HepG2 (cell line): Measurements from ENCODE around the gene DGKD. TPM values are rescaled to one million over a fixed set of nuclear protein-coding genes. Genes with fewer than 3 reads are reported as not detected.
A peak's percentile ranks its signal among the peaks of the same experiment; 100 is the strongest.

ENCODE experiments used
- EEA1 ChIP-seq: sonication (generic); formaldehyde crosslinking; IDR thresholded peaks from 2 replicates; pipeline ENCODE4 v1.5.1; 2020; ENCODE audit warnings: mild to moderate bottlenecking, missing genetic modification reagents, borderline replicate concordance
- EHMT2 ChIP-seq: fragments of 200-600 bp; sonication (generic); IDR thresholded peaks from 2 replicates; pipeline ENCODE4 v1.7.0; 2017; ENCODE audit warnings: antibody characterized with exemption, low read depth, low read length, borderline replicate concordance
- EP300 ChIP-seq, 3 experiments: sonication (generic) in 1 of 3; formaldehyde crosslinking in 1 of 3; IDR thresholded peaks; 2 replicates each; pipeline versions ENCODE4 v1.5.1 to v1.6.1; 2011 to 2020; ENCODE audit warnings: low read depth in 2 of 3, low read length in 2 of 3, borderline replicate concordance in 1 of 3, improper control_type of control experiment in 1 of 3, mild to moderate bottlenecking in 1 of 3, missing genetic modification reagents in 1 of 3, moderate library complexity in 1 of 3
- MAFG ChIP-seq: sonication (generic); formaldehyde crosslinking; IDR thresholded peaks from 2 replicates; pipeline ENCODE4 v1.5.1; 2020; ENCODE audit warnings: mild to moderate bottlenecking, missing genetic modification reagents
- PRMT3 ChIP-seq: sonication (generic); formaldehyde crosslinking; IDR thresholded peaks from 2 replicates; pipeline ENCODE4 v1.8.1; 2022; ENCODE audit warnings: low read depth, mild to moderate bottlenecking, moderate library complexity, missing genetic modification reagents, borderline replicate concordance
- RARG ChIP-seq: sonication (generic); formaldehyde crosslinking; IDR thresholded peaks from 2 replicates; pipeline ENCODE4 v1.4.0; 2020; ENCODE audit warnings: low read depth, mild to moderate bottlenecking, missing genetic modification reagents
- U2AF2 ChIP-seq: fragments of 200-400 bp; formaldehyde crosslinking; IDR thresholded peaks from 2 replicates; pipeline ENCODE4 v1.6.1; 2017; ENCODE audit warnings: low read depth, mild to moderate bottlenecking, low read length
- ZBTB1 ChIP-seq: sonication (generic); formaldehyde crosslinking; IDR thresholded peaks from 2 replicates; pipeline ENCODE4 v1.4.0; 2020; ENCODE audit warnings: missing genetic modification reagents, borderline replicate concordance
- ZEB1 ChIP-seq: IDR thresholded peaks from 2 replicates; pipeline ENCODE4 v1.6.1; 2012; ENCODE audit warnings: mild to moderate bottlenecking, low read depth, inconsistent platforms; ENCODE audit not compliant: insufficient replicate concordance
- ZNF274 ChIP-seq: sonication (generic); formaldehyde crosslinking; IDR thresholded peaks from 2 replicates; pipeline ENCODE4 v1.5.1; 2020; ENCODE audit warnings: mild to moderate bottlenecking, missing genetic modification reagents
- ZNF350 ChIP-seq: sonication (generic); formaldehyde crosslinking; IDR thresholded peaks from 2 replicates; pipeline ENCODE4 v1.4.0; 2020; ENCODE audit warnings: mild to moderate bottlenecking, low read depth, missing genetic modification reagents, borderline replicate concordance
- ZNF776 ChIP-seq: sonication (generic); formaldehyde crosslinking; IDR thresholded peaks from 2 replicates; pipeline ENCODE4 v1.4.0; 2020; ENCODE audit warnings: mild to moderate bottlenecking, missing genetic modification reagents
- ZNF891 ChIP-seq: sonication (generic); formaldehyde crosslinking; IDR thresholded peaks from 2 replicates; pipeline ENCODE4 v1.5.0; 2020; ENCODE audit warnings: mild to moderate bottlenecking, missing genetic modification reagents
- polyA plus RNA-seq, 8 experiments: library from polyadenylated mRNA; depleted of rRNA in 3 of 8; stranded (reverse) in 7 of 8; unstranded in 1 of 8; fragments of >200 nt; fragmentation: Illumina TruSeq in 4 of 8; extraction: Trizol in 4 of 8; gene quantifications; 2 replicates each; pipeline versions ENCODE4 v1.2.1 to v1.2.3, GENCODE V29; 2011 to 2016; ENCODE audit warnings: low read depth in 4 of 8, missing spikeins in 1 of 8, mixed read lengths in 1 of 8; ENCODE audit not compliant: insufficient read depth in 1 of 8
- total RNA-seq, 5 experiments: library from RNA; depleted of rRNA; stranded (reverse); fragments of >200 nt; fragmentation: Illumina TruSeq; extraction: Trizol; gene quantifications; 2 replicates each; pipeline ENCODE4 v1.2.3, GENCODE V29; 2016; ENCODE audit warnings: low read depth in 1 of 5
- TF ChIP-seq, protein P1 (sequence below): sonication (generic); formaldehyde crosslinking; IDR thresholded peaks from 2 replicates; pipeline ENCODE4 v1.5.0; 2020; ENCODE audit warnings: mild to moderate bottlenecking, missing genetic modification reagents, borderline replicate concordance
- TF ChIP-seq, protein P2 (sequence below): sonication (generic); formaldehyde crosslinking; IDR thresholded peaks from 2 replicates; pipeline ENCODE4 v1.8.1; 2023; ENCODE audit warnings: mild to moderate bottlenecking, moderate library complexity, missing genetic modification reagents

DGKD gene
- total and polyA plus RNA-seq, 2 of the 13 experiments (the other 11 are each of a cell fraction or from before 2014, with no cell fraction given): 24.5 to 33.2 TPM

DNA sequence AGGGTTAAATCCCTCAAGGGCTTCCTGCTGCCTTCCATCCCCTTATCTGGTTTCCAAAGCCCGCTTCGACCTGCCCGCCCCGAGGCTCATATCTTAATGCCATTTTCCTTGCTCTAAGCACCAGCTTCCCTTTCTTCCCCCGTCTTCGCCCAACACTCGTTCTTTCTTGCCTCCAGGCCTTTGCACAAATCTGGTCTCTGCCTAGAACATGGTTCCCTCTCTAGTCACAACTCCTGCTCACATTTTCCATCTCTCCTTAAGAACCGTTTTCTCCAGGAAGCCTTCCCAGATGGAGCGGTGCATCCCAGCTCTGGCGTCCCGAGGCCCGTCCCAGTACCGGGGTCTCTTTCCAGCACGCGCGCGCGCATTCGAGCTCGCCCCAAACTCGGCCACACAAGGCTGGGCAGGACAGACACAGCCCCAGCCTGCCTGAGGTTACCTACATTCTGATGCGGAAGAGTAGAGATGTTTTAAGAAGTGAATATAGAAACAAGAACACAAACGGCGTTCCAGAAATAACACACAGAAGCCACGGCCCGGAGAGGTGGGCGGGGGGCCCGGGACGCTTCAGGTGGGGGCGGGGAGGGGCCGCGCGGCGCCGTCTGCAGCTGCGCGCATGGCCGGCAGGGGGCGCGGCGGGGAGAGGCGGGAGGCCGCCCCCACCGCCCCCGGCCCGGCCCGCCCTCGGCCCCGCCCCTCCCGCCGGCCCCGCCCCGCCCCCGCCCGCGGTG is at the start of gene DGKD (continued):
- TF ChIP-seq, protein P1, sequence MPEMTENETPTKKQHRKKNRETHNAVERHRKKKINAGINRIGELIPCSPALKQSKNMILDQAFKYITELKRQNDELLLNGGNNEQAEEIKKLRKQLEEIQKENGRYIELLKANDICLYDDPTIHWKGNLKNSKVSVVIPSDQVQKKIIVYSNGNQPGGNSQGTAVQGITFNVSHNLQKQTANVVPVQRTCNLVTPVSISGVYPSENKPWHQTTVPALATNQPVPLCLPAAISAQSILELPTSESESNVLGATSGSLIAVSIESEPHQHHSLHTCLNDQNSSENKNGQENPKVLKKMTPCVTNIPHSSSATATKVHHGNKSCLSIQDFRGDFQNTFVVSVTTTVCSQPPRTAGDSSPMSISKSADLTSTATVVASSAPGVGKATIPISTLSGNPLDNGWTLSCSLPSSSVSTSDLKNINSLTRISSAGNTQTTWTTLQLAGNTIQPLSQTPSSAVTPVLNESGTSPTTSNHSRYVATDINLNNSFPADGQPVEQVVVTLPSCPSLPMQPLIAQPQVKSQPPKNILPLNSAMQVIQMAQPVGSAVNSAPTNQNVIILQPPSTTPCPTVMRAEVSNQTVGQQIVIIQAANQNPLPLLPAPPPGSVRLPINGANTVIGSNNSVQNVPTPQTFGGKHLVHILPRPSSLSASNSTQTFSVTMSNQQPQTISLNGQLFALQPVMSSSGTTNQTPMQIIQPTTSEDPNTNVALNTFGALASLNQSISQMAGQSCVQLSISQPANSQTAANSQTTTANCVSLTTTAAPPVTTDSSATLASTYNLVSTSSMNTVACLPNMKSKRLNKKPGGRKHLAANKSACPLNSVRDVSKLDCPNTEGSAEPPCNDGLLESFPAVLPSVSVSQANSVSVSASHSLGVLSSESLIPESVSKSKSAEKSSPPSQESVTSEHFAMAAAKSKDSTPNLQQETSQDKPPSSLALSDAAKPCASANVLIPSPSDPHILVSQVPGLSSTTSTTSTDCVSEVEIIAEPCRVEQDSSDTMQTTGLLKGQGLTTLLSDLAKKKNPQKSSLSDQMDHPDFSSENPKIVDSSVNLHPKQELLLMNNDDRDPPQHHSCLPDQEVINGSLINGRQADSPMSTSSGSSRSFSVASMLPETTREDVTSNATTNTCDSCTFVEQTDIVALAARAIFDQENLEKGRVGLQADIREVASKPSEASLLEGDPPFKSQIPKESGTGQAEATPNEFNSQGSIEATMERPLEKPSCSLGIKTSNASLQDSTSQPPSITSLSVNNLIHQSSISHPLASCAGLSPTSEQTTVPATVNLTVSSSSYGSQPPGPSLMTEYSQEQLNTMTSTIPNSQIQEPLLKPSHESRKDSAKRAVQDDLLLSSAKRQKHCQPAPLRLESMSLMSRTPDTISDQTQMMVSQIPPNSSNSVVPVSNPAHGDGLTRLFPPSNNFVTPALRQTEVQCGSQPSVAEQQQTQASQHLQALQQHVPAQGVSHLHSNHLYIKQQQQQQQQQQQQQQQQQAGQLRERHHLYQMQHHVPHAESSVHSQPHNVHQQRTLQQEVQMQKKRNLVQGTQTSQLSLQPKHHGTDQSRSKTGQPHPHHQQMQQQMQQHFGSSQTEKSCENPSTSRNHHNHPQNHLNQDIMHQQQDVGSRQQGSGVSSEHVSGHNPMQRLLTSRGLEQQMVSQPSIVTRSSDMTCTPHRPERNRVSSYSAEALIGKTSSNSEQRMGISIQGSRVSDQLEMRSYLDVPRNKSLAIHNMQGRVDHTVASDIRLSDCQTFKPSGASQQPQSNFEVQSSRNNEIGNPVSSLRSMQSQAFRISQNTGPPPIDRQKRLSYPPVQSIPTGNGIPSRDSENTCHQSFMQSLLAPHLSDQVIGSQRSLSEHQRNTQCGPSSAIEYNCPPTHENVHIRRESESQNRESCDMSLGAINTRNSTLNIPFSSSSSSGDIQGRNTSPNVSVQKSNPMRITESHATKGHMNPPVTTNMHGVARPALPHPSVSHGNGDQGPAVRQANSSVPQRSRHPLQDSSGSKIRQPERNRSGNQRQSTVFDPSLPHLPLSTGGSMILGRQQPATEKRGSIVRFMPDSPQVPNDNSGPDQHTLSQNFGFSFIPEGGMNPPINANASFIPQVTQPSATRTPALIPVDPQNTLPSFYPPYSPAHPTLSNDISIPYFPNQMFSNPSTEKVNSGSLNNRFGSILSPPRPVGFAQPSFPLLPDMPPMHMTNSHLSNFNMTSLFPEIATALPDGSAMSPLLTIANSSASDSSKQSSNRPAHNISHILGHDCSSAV (CRISPR knock-in tag): no peak
- peak; percentile 55; the same call in 1 of the 2 replicates for TF ChIP-seq ZNF891
- no peak; the same call in 1 of the 2 replicates for TF ChIP-seq ZNF274 (CRISPR knock-in tag)
- 0 out of 2 replicates have a peak, but pooled peaks have one; percentile 14 for TF ChIP-seq PRMT3 (CRISPR knock-in tag)
- TF ChIP-seq, protein P2, sequence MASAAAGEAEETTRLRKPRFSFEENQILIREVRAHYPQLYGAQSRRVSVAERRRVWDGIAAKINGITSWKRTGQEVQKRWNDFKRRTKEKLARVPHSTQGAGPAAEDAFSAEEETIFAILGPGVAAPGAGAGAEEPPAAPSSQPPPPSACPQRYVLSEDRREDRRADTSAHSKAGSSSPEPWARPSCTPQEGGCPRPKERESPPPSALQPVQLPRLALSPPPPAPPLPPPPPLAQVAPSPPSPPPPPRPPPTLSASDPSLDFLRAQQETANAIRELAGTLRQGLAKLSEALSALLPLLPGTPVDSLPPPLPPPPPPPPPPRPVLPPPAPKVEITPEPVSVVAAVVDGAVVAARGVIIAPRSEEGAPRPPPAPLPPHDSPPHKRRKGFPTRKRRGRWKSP (CRISPR knock-in tag): peak; percentile 70; the same call in 1 of the 2 replicates
- TF ChIP-seq ZNF776 (CRISPR knock-in tag): no peak
- TF ChIP-seq MAFG (CRISPR knock-in tag): no peak
- no peak for TF ChIP-seq ZBTB1 (CRISPR knock-in tag)
- TF ChIP-seq EP300 (IDR thresholded peaks at IDR 0.05; ENCODE audit: low read depth in 2 of 2, low read length in 2 of 2): no peak; a peak in 1 of 4 replicates
- peak; percentile 49; the same call in 1 of the 2 replicates for TF ChIP-seq EP300 (CRISPR knock-in tag; IDR thresholded peaks at IDR 0.05; ENCODE audit: borderline replicate concordance)
- TF ChIP-seq RARG (CRISPR knock-in tag): no peak
- 0 out of 2 replicates have a peak, but pooled peaks have one; percentile 58 for TF ChIP-seq ZNF350 (CRISPR knock-in tag)
- no peak for TF ChIP-seq ZEB1
- no peak for TF ChIP-seq EEA1
- TF ChIP-seq EHMT2: no peak
- TF ChIP-seq U2AF2: no peak
